Measurements from ENCODE around the gene SLC4A9.
A peak's percentile ranks its signal among the peaks of the same experiment; 100 is the strongest.

Gene SLC4A9

DNA sequence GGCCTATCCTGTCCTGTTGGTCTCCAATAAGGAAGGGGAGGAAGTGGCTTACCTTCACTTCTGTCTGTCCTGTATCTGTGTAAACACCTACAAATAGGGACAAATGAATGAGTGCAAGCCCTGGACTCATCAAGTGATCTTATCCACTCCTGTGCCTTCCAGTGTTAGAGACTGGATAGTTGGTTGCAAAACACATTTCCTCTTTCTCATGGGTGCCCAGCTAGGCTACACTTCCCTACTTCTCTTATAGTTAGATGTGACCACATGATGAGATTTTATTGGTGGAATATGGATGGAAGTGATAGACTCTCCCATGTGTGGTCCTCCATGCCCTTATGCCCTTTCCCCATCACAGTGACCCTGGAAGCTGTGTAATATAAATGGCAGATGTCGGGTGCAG, 40.2 kb upstream of the SLC4A9 start:
- TF ChIP-seq, protein P1, sequence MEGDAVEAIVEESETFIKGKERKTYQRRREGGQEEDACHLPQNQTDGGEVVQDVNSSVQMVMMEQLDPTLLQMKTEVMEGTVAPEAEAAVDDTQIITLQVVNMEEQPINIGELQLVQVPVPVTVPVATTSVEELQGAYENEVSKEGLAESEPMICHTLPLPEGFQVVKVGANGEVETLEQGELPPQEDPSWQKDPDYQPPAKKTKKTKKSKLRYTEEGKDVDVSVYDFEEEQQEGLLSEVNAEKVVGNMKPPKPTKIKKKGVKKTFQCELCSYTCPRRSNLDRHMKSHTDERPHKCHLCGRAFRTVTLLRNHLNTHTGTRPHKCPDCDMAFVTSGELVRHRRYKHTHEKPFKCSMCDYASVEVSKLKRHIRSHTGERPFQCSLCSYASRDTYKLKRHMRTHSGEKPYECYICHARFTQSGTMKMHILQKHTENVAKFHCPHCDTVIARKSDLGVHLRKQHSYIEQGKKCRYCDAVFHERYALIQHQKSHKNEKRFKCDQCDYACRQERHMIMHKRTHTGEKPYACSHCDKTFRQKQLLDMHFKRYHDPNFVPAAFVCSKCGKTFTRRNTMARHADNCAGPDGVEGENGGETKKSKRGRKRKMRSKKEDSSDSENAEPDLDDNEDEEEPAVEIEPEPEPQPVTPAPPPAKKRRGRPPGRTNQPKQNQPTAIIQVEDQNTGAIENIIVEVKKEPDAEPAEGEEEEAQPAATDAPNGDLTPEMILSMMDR (IDR thresholded peaks at IDR 0.05; ENCODE audit: low read length, missing control alignments) = no peak
- DNase-seq (ENCODE audit: low read depth) = no peak
- H3K4me3 ChIP-seq (replicated peaks; ENCODE audit: low read depth, low read length) = no peak overlapping the region

DNA sequence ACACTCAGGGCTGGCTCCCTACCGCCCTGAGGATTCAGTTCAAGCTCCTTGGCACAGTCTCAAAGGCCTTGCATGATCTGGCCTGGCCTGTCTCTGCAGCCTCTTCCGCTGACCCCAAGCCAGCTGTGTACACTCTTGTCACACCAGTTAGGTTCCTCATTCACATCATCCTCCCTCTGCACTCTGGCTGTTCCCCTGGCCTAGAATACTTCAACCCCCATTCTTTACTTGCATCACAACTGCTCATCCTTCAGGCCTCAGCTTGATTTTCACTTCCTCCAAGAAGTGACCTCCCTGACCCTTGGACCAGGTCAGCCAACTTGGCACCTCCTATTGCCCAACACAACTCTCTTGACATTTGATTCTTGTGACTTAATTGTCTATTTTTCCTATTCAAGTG, 38.2 kb upstream of the SLC4A9 start:
- TF ChIP-seq, protein P1 (IDR thresholded peaks at IDR 0.05; ENCODE audit: low read length, missing control alignments) = no peak
- DNase-seq (ENCODE audit: low read depth) = no peak
- H3K4me3 ChIP-seq (replicated peaks; ENCODE audit: low read depth, low read length) = no peak overlapping the region

DNA sequence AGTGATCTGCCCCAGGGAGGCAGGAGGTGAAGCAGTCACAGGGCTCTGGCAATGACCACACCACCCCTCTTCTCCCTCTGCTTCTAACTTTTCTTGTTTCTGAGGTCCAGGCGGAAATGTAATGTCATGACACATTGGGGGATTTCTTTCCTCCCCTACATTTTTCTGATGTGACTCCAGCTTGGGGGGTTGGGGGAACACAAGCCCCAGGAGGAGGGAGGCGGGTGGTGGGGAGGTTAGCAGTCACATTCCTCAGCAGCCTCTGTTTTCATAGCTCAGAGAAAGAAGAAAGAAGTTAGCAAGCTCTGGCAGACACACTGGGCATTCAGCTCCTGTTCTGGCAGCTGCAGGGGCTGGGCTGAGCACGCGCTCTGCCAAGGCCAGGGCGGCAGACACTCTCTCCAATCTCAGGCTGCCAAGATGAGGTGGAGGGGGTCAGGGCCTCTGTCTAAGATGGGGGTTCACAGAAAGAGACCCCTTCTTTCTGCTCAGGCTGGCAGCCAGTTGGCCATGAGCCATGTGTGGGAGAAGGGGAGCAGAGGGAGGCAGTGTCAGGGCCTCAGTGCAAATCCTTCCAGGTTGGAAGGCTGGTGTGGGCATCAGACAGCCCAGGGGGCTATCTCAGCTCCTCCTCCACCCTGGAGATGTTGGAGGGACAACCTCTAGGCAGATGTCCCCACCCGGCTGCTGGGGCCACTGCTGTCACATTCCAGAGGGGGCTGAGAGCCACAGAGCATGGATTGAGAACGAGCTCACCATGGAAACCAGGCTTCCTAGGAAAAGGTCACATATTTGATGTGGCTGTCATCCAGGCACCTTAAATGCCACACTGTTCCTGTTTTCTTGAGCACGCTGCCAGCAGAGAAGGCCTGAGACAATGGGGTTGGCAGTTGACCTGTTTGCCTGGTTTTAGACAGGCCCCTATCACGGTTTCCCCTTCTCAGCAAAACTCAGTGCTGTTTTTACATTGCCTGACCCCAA, 37.0 kb upstream of the SLC4A9 start:
- TF ChIP-seq, protein P1 (IDR thresholded peaks at IDR 0.05; ENCODE audit: low read length, missing control alignments) = no peak
- peak; percentile 95 for DNase-seq (ENCODE audit: low read depth)
- H3K4me3 ChIP-seq (replicated peaks; ENCODE audit: low read depth, low read length) = no peak overlapping the region

DNA sequence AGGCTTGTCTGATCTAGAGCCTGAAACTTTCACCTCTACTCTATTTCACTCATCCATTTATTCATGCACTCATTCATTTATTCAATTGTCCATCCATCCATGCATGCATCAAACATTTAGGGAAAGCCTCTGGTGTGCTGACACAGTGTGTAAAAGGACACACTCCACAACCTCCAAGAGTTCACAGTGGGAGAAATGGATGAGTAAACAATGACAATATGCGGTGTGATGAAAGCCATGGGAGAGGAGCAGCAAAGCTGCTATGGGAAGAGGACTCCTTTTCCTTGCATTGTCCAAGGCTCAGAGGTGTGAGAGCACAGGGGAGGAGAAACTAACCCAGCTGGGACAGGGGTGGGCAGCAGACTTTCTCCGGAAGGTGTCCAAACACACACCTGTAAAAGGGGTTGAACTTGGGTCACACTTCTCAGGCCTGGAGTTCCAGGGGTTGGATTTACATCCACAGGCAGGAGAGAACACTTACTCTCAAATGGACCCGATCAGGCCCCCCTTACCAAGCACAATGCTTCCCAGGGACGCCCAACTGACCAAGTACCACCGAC, 35.9 kb upstream of the SLC4A9 start:
- no peak overlapping the region for H3K4me3 ChIP-seq (replicated peaks; ENCODE audit: low read depth, low read length)
- TF ChIP-seq, protein P1 (IDR thresholded peaks at IDR 0.05; ENCODE audit: low read length, missing control alignments) = no peak
- DNase-seq (ENCODE audit: low read depth) = no peak

DNA sequence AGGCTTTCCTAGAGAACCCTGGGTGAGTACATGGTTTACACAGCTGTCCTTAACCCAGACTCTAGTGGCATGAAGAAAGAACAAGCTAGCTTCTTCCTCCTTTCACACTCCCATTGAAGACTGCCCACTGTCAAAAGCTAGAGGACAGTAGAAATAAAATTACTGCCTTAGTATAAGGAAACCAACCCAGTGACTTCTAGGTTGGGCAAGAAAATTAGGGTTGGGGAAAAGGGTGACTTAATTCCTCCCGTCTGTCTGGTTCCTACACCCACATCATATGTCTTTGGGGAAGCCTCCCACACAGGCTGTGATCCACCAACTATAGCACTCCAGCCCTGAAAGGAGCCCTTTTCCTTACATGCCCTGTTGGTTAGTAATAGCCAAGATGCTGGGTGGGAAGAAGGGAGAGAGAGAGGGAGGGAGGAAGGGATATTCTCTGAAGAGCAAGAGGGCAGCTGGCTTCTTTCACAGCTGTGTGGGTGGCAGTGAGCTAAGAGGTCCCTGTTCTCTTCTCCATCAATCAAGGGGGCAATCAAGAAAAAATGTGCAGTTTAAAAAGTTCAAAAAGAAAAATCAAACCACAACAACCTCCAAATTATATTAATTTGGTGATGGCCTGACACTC, 35.3 kb upstream of the SLC4A9 start:
- peak; percentile 87 for DNase-seq (ENCODE audit: low read depth)
- TF ChIP-seq, protein P1 (IDR thresholded peaks at IDR 0.05; ENCODE audit: low read length, missing control alignments) = no peak
- no peak overlapping the region for H3K4me3 ChIP-seq (replicated peaks; ENCODE audit: low read depth, low read length)

DNA sequence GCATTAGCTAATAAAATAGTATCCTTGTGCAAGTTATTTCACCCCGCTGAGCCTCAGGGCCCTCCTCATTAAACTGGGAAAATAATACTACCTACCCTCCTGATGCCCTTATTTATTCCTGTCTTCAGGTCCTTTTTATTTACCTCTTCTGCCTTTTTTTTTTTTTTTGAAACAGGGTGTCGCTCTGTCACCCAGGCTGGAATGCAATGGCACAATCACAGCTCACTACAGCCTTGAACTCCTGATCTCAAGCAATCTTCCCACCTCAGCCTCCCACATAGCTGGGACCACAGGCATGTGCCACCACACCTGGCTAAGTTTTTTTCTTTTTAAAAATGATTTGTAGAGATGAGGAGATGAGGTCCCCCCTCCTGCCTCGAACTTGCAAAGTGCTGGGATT, 34.5 kb upstream of the SLC4A9 start:
- H3K4me3 ChIP-seq (replicated peaks; ENCODE audit: low read depth, low read length) = no peak overlapping the region
- DNase-seq (ENCODE audit: low read depth) = no peak
- TF ChIP-seq, protein P1 (IDR thresholded peaks at IDR 0.05; ENCODE audit: low read length, missing control alignments) = no peak
